H1 (cell line): ENCODE measurements around the gene PLPP7. TPM values are rescaled to one million over a fixed set of nuclear protein-coding genes. Genes with fewer than 3 reads are reported as not detected.

Source experiments
- CTCF ChIA-PET: fragments of 300-600 bp; sonication (Branson Sonifier 250); formaldehyde crosslinking; loops from one replicate; lab custom pipeline; 2021; ENCODE audit not compliant: partially characterized antibody; lab: Charles Lee
- POLR2A ChIA-PET: fragments of 300-600 bp; sonication (Branson Sonifier 250); formaldehyde crosslinking; loops from one replicate; lab custom pipeline; 2021; ENCODE audit warnings: inconsistent platforms; ENCODE audit not compliant: partially characterized antibody; lab: Charles Lee
- DNase-seq, 2 experiments: peaks; one replicate each; pipeline versions ENCODE4 v3.0.0 to v3.0.0-alpha.2; 2010 to 2022; ENCODE audit warnings: low spot score in 2 of 2, low read depth in 1 of 2, mixed read lengths in 1 of 2
- FAIRE-seq: peaks from 2 replicates; lab custom pipeline; 2011; peaks lifted over from hg19 to GRCh38; lab: Jason Lieb, UNC
- H2AFZ ChIP-seq: 2 replicates; pipeline ENCODE4 v1.8.1; 2012; ENCODE audit warnings: low read length, inconsistent platforms
- H2AK5ac ChIP-seq: 2 replicates; pipeline ENCODE4 v1.6.1; 2013; ENCODE audit warnings: low read depth, low read length
- H2BK120ac ChIP-seq: replicated peaks from 2 replicates; pipeline ENCODE3; 2013; ENCODE audit warnings: low read depth, low read length, inconsistent platforms
- H2BK12ac ChIP-seq: 2 replicates; pipeline ENCODE4 v1.6.1; 2013; ENCODE audit warnings: low read depth, low read length
- H2BK15ac ChIP-seq: 2 replicates; pipeline ENCODE4 v1.6.1; 2013; ENCODE audit warnings: low read length
- H2BK20ac ChIP-seq: 2 replicates; pipeline ENCODE4 v1.6.1; 2013; ENCODE audit warnings: low read length
- H2BK5ac ChIP-seq: 2 replicates; pipeline ENCODE4 v1.6.1; 2013; ENCODE audit warnings: low read depth, low read length
- H3K14ac ChIP-seq: 2 replicates; pipeline ENCODE4 v1.6.1; 2013; ENCODE audit warnings: inconsistent platforms; ENCODE audit not compliant: insufficient read length
- H3K18ac ChIP-seq: 2 replicates; pipeline ENCODE4 v1.6.1; 2013; ENCODE audit warnings: low read length; ENCODE audit errors: extremely low read depth
- H3K23ac ChIP-seq: 2 replicates; pipeline ENCODE4 v1.6.1; 2013; ENCODE audit warnings: inconsistent platforms; ENCODE audit not compliant: insufficient read length
- H3K23me2 ChIP-seq: 2 replicates; pipeline ENCODE4 v1.6.1; 2013; ENCODE audit warnings: low read depth, low read length
- H3K27ac ChIP-seq: 2 replicates; pipeline ENCODE4 v1.6.1; 2011; ENCODE audit warnings: low read depth, low read length, inconsistent platforms
- H3K27me3 ChIP-seq, 4 experiments: replicated peaks in 1 of 4; 1 replicate in 1 of 4; 2 replicates in 3 of 4; pipeline versions ENCODE4 v1.6.1 to v1.8.1; 2011 to 2013; ENCODE audit warnings: low read length in 3 of 4, mild to moderate bottlenecking in 3 of 4, inconsistent platforms in 2 of 4, mixed read lengths in 2 of 4, moderate library complexity in 1 of 4; ENCODE audit not compliant: control insufficient read depth in 3 of 4, insufficient read depth in 3 of 4; ENCODE audit errors: extremely low read depth in 1 of 4
- H3K36me3 ChIP-seq, 4 experiments: 2 replicates each; pipeline versions ENCODE4 v1.6.1 to v1.8.1; 2011 to 2013; ENCODE audit warnings: mild to moderate bottlenecking in 4 of 4, low read length in 3 of 4, moderate library complexity in 2 of 4, control low read depth in 1 of 4, inconsistent platforms in 1 of 4; ENCODE audit not compliant: insufficient read depth in 4 of 4, control insufficient read depth in 2 of 4
- H3K4ac ChIP-seq: replicated peaks from 2 replicates; pipeline ENCODE3; 2013; ENCODE audit warnings: low read length, low read depth, mixed read lengths, inconsistent platforms; ENCODE audit not compliant: insufficient read length
- H3K4me1 ChIP-seq, 4 experiments: replicated peaks in 1 of 4; 1 replicate in 1 of 4; 2 replicates in 3 of 4; pipeline versions ENCODE4 v1.6.1 to v1.8.1; 2011 to 2013; ENCODE audit warnings: low read length in 3 of 4, inconsistent platforms in 2 of 4, mixed read lengths in 1 of 4; ENCODE audit not compliant: insufficient read depth in 4 of 4, control insufficient read depth in 3 of 4
- H3K4me2 ChIP-seq, 2 experiments: 2 replicates each; pipeline versions ENCODE4 v1.6.1 to v1.8.1; 2011 to 2013; ENCODE audit warnings: low read depth in 2 of 2, low read length in 2 of 2, control low read depth in 1 of 2, inconsistent platforms in 1 of 2, mild to moderate bottlenecking in 1 of 2; ENCODE audit not compliant: insufficient read depth in 1 of 2
- H3K4me3 ChIP-seq, 4 experiments: fragments of 200-600, 300-600 bp in 1 of 4; sonication (generic), shearing (Covaris generic), sonication (Bioruptor Twin) in 1 of 4; 2 replicates each; pipeline versions ENCODE4 v1.5.1 to v1.8.1; 2011 to 2016; ENCODE audit warnings: low read length in 4 of 4, low read depth in 3 of 4, control low read depth in 2 of 4, inconsistent platforms in 2 of 4, mild to moderate bottlenecking in 2 of 4, mixed read lengths in 1 of 4, moderate library complexity in 1 of 4; ENCODE audit not compliant: insufficient read depth in 2 of 4; ENCODE audit errors: extremely low read depth in 1 of 4
- H3K56ac ChIP-seq: replicated peaks from 2 replicates; pipeline ENCODE3; 2013; ENCODE audit warnings: low read depth, mild to moderate bottlenecking, mixed read lengths, low read length, inconsistent platforms; ENCODE audit not compliant: insufficient read length
- H3K79me1 ChIP-seq: 2 replicates; pipeline ENCODE4 v1.6.1; 2013; ENCODE audit warnings: low read depth, low read length, control low read depth
- H3K79me2 ChIP-seq, 2 experiments: 2 replicates each; pipeline versions ENCODE4 v1.6.1 to v1.8.1; 2012 to 2013; ENCODE audit warnings: low read length in 2 of 2, mild to moderate bottlenecking in 2 of 2, inconsistent platforms in 1 of 2; ENCODE audit not compliant: insufficient read depth in 2 of 2, control insufficient read depth in 1 of 2
- H3K9ac ChIP-seq, 4 experiments: replicated peaks in 1 of 4; 1 replicate in 1 of 4; 2 replicates in 3 of 4; pipeline versions ENCODE4 v1.6.1 to v1.8.1; 2011 to 2013; ENCODE audit warnings: low read depth in 3 of 4, low read length in 3 of 4, control low read depth in 2 of 4, mild to moderate bottlenecking in 2 of 4, moderate library complexity in 2 of 4, inconsistent platforms in 1 of 4; ENCODE audit errors: extremely low read depth in 1 of 4
- H3K9me3 ChIP-seq, 2 experiments: 2 replicates each; pipeline versions ENCODE4 v1.6.1 to v1.8.1; 2012 to 2013; ENCODE audit warnings: mild to moderate bottlenecking in 2 of 2, moderate library complexity in 2 of 2, control low read depth in 1 of 2, inconsistent platforms in 1 of 2, low read depth in 1 of 2, low read length in 1 of 2, mixed read lengths in 1 of 2; ENCODE audit not compliant: insufficient read depth in 2 of 2
- H4K20me1 ChIP-seq, 2 experiments: replicated peaks in 1 of 2; 2 replicates each; pipeline versions ENCODE3 to v1.8.1; 2011 to 2013; ENCODE audit warnings: inconsistent platforms in 2 of 2, low read length in 2 of 2, mild to moderate bottlenecking in 1 of 2; ENCODE audit not compliant: insufficient read depth in 2 of 2, control insufficient read depth in 1 of 2
- H4K5ac ChIP-seq: 2 replicates; pipeline ENCODE4 v1.6.1; 2013; ENCODE audit warnings: low read length, low read depth, mixed read lengths, inconsistent platforms; ENCODE audit not compliant: insufficient read length
- H4K8ac ChIP-seq: 2 replicates; pipeline ENCODE4 v1.8.0; 2013; ENCODE audit warnings: mild to moderate bottlenecking, moderate library complexity, low read length, inconsistent platforms; ENCODE audit not compliant: insufficient read depth; ENCODE audit errors: extremely low read depth
- H4K91ac ChIP-seq: replicated peaks from 2 replicates; pipeline ENCODE3; 2013; ENCODE audit warnings: low read length, mixed read lengths, inconsistent platforms; ENCODE audit not compliant: insufficient read length
- ASH2L ChIP-seq: fragments of 200-600, 300-600 bp; sonication (generic); IDR thresholded peaks from one replicate; pipeline ENCODE4 v1.7.1; 2017; ENCODE audit warnings: low read length
- ATF2 ChIP-seq: IDR thresholded peaks from 2 replicates; pipeline ENCODE4 v1.6.1; 2012; ENCODE audit warnings: low read length, inconsistent platforms
- CTCF ChIP-seq, 3 experiments: IDR thresholded peaks; 1 replicate in 2 of 3; 2 replicates in 1 of 3; pipeline versions ENCODE4 v1.5.1 to v1.6.1; 2011; ENCODE audit warnings: low read length in 3 of 3, mild to moderate bottlenecking in 3 of 3, inconsistent platforms in 2 of 3, low read depth in 1 of 3, moderate library complexity in 1 of 3; ENCODE audit not compliant: insufficient read depth in 1 of 3; ENCODE audit errors: control extremely low read depth in 1 of 3
- NRF1 ChIP-seq: IDR thresholded peaks from 2 replicates; pipeline ENCODE4 v1.6.1; 2011; ENCODE audit warnings: mild to moderate bottlenecking, low read depth, low read length, improper control_type of control experiment
- SIX5 ChIP-seq: IDR thresholded peaks from 2 replicates; pipeline ENCODE4 v1.6.1; 2011; ENCODE audit warnings: mild to moderate bottlenecking, low read depth, low read length
- TBP ChIP-seq: IDR thresholded peaks from 2 replicates; pipeline ENCODE4 v1.6.1; 2011; ENCODE audit warnings: low read depth, low read length, improper control_type of control experiment
- USF2 ChIP-seq: IDR thresholded peaks from 2 replicates; pipeline ENCODE4 v1.6.1; 2011; ENCODE audit warnings: low read length, improper control_type of control experiment
- WGBS, 2 experiments: shearing (Covaris generic) in 1 of 2; methylation state at CpG; one replicate each; pipeline versions ENCODE4 v1.1.6 to v1.1.7; 2013 to 2015; ENCODE audit warnings: low lambda C conversion rate in 2 of 2, mixed read lengths in 2 of 2, inconsistent platforms in 1 of 2, low coverage in 1 of 2, missing lambda C conversion rate in 1 of 2; ENCODE audit not compliant: insufficient replicate concordance in 2 of 2, insufficient coverage in 1 of 2, insufficient read length in 1 of 2; ENCODE audit errors: extremely low coverage in 1 of 2, missing lambda C conversion rate in 1 of 2; 5-methylcytosine and 5-hydroxymethylcytosine counted together
- polyA plus RNA-seq, 7 experiments: library from polyadenylated mRNA; depleted of rRNA in 3 of 7; stranded (reverse) in 5 of 7; unstranded in 2 of 7; fragments of >200 nt in 5 of 7; fragments of 200-250 nt in 2 of 7; gene quantifications; 1 replicate in 5 of 7; 2 replicates in 1 of 7; 4 replicates in 1 of 7; pipeline versions ENCODE4 v1.2.1 to v1.2.3, GENCODE V29; 2011 to 2013; ENCODE audit warnings: missing spikeins in 2 of 7, mixed read lengths in 2 of 7
- total RNA-seq: library from RNA; stranded (reverse); fragmentation: NEBNext Ultra II Directional; extraction: Animal tissue kit (Norgen Biotek cat#: 25700); gene quantifications from 2 replicates; pipeline ENCODE4 v1.2.1, GENCODE V29; 2021

PLPP7 gene
- total and polyA plus RNA-seq, 2 of the 8 experiments (the other 6 are each of a cell fraction or from before 2014, with no cell fraction given), result 3.4 to 3.9 TPM

GRCh38 chr9:131335368-131335755, 45.8 kb downstream of the PLPP7 start:
- H2BK20ac ChIP-seq, result peak overlapping the region; percentile 48; the same call in 1 of the 2 replicates
- H3K79me2 ChIP-seq, result no peaks in the 10 kb centered on the region
- no peaks in the 10 kb centered on the region for H3K27me3 ChIP-seq
- H4K8ac ChIP-seq, result no peak overlapping the region
- no peak for FAIRE-seq
- no peak overlapping the region for H4K91ac ChIP-seq
- no peak overlapping the region for H3K23ac ChIP-seq
- no peak overlapping the region for H3K14ac ChIP-seq
- H3K4me1 ChIP-seq, result peaks cover 0 to 13% (median 6%) of the 10 kb centered on the region in 4 experiments
- H3K27ac ChIP-seq, result no peak overlapping the region
- no peaks in the 10 kb centered on the region for H3K23me2 ChIP-seq
- H3K18ac ChIP-seq, result no peak overlapping the region
- ChIA-PET CTCF (interaction anchor here (0.7 to 5.6 kb wide), 20 partner anchors 9 to 194 kb away, joined by 3 to 96 read pairs (median 9); partner anchors contain the start of gene PLPP7), POLR2A (interaction anchor here (0.6 to 0.7 kb wide), 2 partner anchors 70 to 160 kb away, joined by 3 read pairs; no protein-coding TSS in a partner anchor)
- WGBS, 2 experiments, result 85% methylated on average over 3 of the region's 4 CpGs; no CpG with 5 or more reads in 1 of the 2 experiments
- 0 out of 2 replicates have a peak overlapping the region, but pooled peaks have one; percentile 61 for H2BK15ac ChIP-seq
- H2AK5ac ChIP-seq, result no peak overlapping the region
- H3K4me2 ChIP-seq, result no peak overlapping the region
- H3K4ac ChIP-seq, result no peak overlapping the region
- no peaks in the 10 kb centered on the region for H3K36me3 ChIP-seq
- H4K20me1 ChIP-seq, result no peaks in the 10 kb centered on the region
- no peak overlapping the region for H3K56ac ChIP-seq
- no peak overlapping the region for H2BK120ac ChIP-seq
- H3K4me3 ChIP-seq, result no peak overlapping the region
- H2BK5ac ChIP-seq, result no peak overlapping the region
- H2AFZ ChIP-seq, result no peak overlapping the region
- no peaks in the 10 kb centered on the region for H3K9me3 ChIP-seq
- no peaks in the 10 kb centered on the region for H3K79me1 ChIP-seq
- H2BK12ac ChIP-seq, result no peak overlapping the region
- no peak for TF ChIP-seq ASH2L
- TF ChIP-seq SIX5, result no peak
- TF ChIP-seq CTCF (IDR thresholded peaks at IDR 0.05; ENCODE audit: control extremely low read depth in 1 of 3, insufficient read depth in 1 of 3, low read depth in 1 of 3, low read length in 3 of 3), result no peak
- TF ChIP-seq NRF1, result no peak
- TF ChIP-seq ATF2, result no peak
- no peak for TF ChIP-seq TBP
- no peak for TF ChIP-seq USF2
- no peak overlapping the region for H3K9ac ChIP-seq
- no peak overlapping the region for H4K5ac ChIP-seq
- no peak for DNase-seq
